WTC11 (cell line): Measurements from ENCODE around the gene LGR6. TPM values are rescaled to one million over a fixed set of nuclear protein-coding genes. Genes with fewer than 3 reads are reported as not detected.

Experiments
- ATAC-seq: fragments of 200-7000 bp; cut with Tn5 transposase; 2 replicates; pipeline ENCODE4 v1.10.0; 2021; ENCODE audit warnings: mild to moderate bottlenecking, moderate library complexity
- CTCF ChIA-PET: fragments of 300-600 bp; sonication (Branson Sonifier 250); formaldehyde crosslinking; loops from one replicate; lab custom pipeline; 2021; ENCODE audit warnings: antibody characterized with exemption; lab: Charles Lee
- POLR2A ChIA-PET: fragments of 350-600 bp; sonication (Branson Sonifier 250); formaldehyde crosslinking; loops from one replicate; lab custom pipeline; 2021; ENCODE audit warnings: antibody characterized with exemption; lab: Charles Lee
- DNase-seq: peaks from one replicate; pipeline ENCODE4 v3.0.0; 2021; ENCODE audit warnings: low spot score
- H3K27ac Mint-ChIP-seq: 2 replicates; pipeline ENCODE4 v1.8.0; 2021; ENCODE audit warnings: mixed read lengths
- H3K27me3 Mint-ChIP-seq: 2 replicates; pipeline ENCODE4 v1.8.0; 2021; ENCODE audit warnings: low read depth, mild to moderate bottlenecking, moderate library complexity, mixed read lengths
- H3K36me3 Mint-ChIP-seq: 2 replicates; pipeline ENCODE4 v1.8.0; 2021; ENCODE audit warnings: mixed read lengths
- H3K4me1 Mint-ChIP-seq: 2 replicates; pipeline ENCODE4 v1.8.0; 2022; ENCODE audit warnings: mixed read lengths
- H3K4me3 Mint-ChIP-seq: 2 replicates; pipeline ENCODE4 v1.8.0; 2021; ENCODE audit warnings: mild to moderate bottlenecking, moderate library complexity, mixed read lengths
- H3K9me3 Mint-ChIP-seq: 2 replicates; pipeline ENCODE4 v1.8.0; 2021; ENCODE audit warnings: mixed read lengths
- AFF4 ChIP-seq: sonication (generic); formaldehyde crosslinking; IDR thresholded peaks from 2 replicates; pipeline ENCODE4 v1.8.1; 2023; ENCODE audit warnings: mild to moderate bottlenecking, missing genetic modification reagents, borderline replicate concordance
- ATF1 ChIP-seq: sonication (generic); formaldehyde crosslinking; IDR thresholded peaks from 2 replicates; pipeline ENCODE4 v1.8.1; 2023; ENCODE audit warnings: mild to moderate bottlenecking, moderate library complexity, missing genetic modification reagents
- ETV6 ChIP-seq: sonication (generic); formaldehyde crosslinking; IDR thresholded peaks from 2 replicates; pipeline ENCODE4 v1.8.1; 2022; ENCODE audit warnings: mild to moderate bottlenecking, missing genetic modification reagents
- GABPB1 ChIP-seq: sonication (generic); formaldehyde crosslinking; IDR thresholded peaks from 2 replicates; pipeline ENCODE4 v1.8.1; 2023; ENCODE audit warnings: mild to moderate bottlenecking, missing genetic modification reagents
- GTF2I ChIP-seq: fragments of 250-450 bp; sonication (Bioruptor Pico); conservative IDR thresholded peaks from 2 replicates; pipeline ENCODE4 v1.4.0; 2021; ENCODE audit warnings: mild to moderate bottlenecking
- IRF2 ChIP-seq: sonication (generic); formaldehyde crosslinking; IDR thresholded peaks from 2 replicates; pipeline ENCODE4 v1.8.0; 2022; ENCODE audit warnings: low read depth, missing genetic modification reagents, borderline replicate concordance
- MAX ChIP-seq: sonication (generic); formaldehyde crosslinking; IDR thresholded peaks from 2 replicates; pipeline ENCODE4 v1.8.0; 2022; ENCODE audit warnings: mild to moderate bottlenecking, missing genetic modification reagents
- NR2C2 ChIP-seq: sonication (generic); formaldehyde crosslinking; IDR thresholded peaks from 2 replicates; pipeline ENCODE4 v1.8.0; 2022; ENCODE audit warnings: mild to moderate bottlenecking, missing genetic modification reagents
- RORB ChIP-seq: fragments of 250-450 bp; sonication (Bioruptor Pico); IDR thresholded peaks from 2 replicates; pipeline ENCODE4 v1.9.0; 2021; ENCODE audit warnings: mild to moderate bottlenecking
- SOX15 ChIP-seq: fragments of 250-450 bp; sonication (Bioruptor Pico); IDR thresholded peaks from 2 replicates; pipeline ENCODE4 v1.9.0; 2021; ENCODE audit warnings: mild to moderate bottlenecking
- TEAD4 ChIP-seq: sonication (generic); formaldehyde crosslinking; IDR thresholded peaks from 2 replicates; pipeline ENCODE4 v1.8.0; 2022; ENCODE audit warnings: mild to moderate bottlenecking, missing genetic modification reagents
- ZNF317 ChIP-seq: sonication (generic); formaldehyde crosslinking; IDR thresholded peaks from 2 replicates; pipeline ENCODE4 v1.8.1; 2023; ENCODE audit warnings: low read depth, mild to moderate bottlenecking, moderate library complexity, missing genetic modification reagents, borderline replicate concordance
- ZNF423 ChIP-seq: fragments of 250-450 bp; sonication (Bioruptor Pico); IDR thresholded peaks from 2 replicates; pipeline ENCODE4 v2.1.2; 2022; ENCODE audit warnings: mild to moderate bottlenecking, moderate library complexity
- total RNA-seq: library from RNA; stranded (reverse); gene quantifications from 3 replicates; pipeline ENCODE4 v1.2.3, GENCODE V29; 2021
- TF ChIP-seq, protein P1 (sequence below): sonication (generic); formaldehyde crosslinking; conservative IDR thresholded peaks from 2 replicates; pipeline ENCODE4 v1.8.1; 2022; ENCODE audit warnings: mild to moderate bottlenecking, missing genetic modification reagents
- TF ChIP-seq, protein P2 (sequence below): sonication (generic); formaldehyde crosslinking; IDR thresholded peaks from 2 replicates; pipeline ENCODE4 v1.8.1; 2022; ENCODE audit warnings: missing genetic modification reagents, borderline replicate concordance
- TF ChIP-seq, protein P3 (sequence below): sonication (generic); formaldehyde crosslinking; IDR thresholded peaks from 2 replicates; pipeline ENCODE4 v1.8.1; 2022; ENCODE audit warnings: low read depth, mild to moderate bottlenecking, moderate library complexity, missing genetic modification reagents, borderline replicate concordance
- TF ChIP-seq, protein P4 (sequence below): fragments of 250-450 bp; sonication (Bioruptor Pico); IDR thresholded peaks from 2 replicates; pipeline ENCODE4 v2.1.2; 2022; ENCODE audit warnings: mild to moderate bottlenecking, moderate library complexity

LGR6 gene
- total RNA-seq, 1 experiment from 2014 or later, result 1.1 TPM

DNA sequence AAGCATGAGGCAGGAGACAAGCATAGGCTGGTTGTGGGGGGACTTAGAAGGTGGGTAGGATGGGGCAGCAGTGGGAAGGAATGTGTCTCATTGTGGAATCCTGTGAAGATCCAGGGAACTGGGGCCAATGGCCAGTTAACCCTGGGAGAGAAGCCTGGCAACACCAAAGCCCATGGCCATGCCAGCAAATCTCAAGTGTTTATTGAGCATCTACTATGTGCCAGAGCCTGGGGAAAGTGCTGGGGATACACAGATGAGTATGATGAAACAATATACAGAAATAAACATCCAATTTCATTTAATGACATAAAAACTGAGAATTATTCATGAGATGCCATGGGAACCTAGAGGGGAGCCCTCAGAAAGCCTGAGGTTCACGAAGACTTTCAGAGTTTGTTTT is 17.4 kb downstream of the LGR6 start (continued):
- no peak for TF ChIP-seq AFF4
- no peak for TF ChIP-seq IRF2
- TF ChIP-seq RORB (CRISPR knock-in tag), result no peak
- no peak for TF ChIP-seq ZNF317 (CRISPR knock-in tag)
- TF ChIP-seq ATF1 (CRISPR knock-in tag), result no peak
- TF ChIP-seq, protein P1, sequence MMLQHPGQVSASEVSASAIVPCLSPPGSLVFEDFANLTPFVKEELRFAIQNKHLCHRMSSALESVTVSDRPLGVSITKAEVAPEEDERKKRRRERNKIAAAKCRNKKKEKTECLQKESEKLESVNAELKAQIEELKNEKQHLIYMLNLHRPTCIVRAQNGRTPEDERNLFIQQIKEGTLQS, result no peak
- TF ChIP-seq, protein P2, sequence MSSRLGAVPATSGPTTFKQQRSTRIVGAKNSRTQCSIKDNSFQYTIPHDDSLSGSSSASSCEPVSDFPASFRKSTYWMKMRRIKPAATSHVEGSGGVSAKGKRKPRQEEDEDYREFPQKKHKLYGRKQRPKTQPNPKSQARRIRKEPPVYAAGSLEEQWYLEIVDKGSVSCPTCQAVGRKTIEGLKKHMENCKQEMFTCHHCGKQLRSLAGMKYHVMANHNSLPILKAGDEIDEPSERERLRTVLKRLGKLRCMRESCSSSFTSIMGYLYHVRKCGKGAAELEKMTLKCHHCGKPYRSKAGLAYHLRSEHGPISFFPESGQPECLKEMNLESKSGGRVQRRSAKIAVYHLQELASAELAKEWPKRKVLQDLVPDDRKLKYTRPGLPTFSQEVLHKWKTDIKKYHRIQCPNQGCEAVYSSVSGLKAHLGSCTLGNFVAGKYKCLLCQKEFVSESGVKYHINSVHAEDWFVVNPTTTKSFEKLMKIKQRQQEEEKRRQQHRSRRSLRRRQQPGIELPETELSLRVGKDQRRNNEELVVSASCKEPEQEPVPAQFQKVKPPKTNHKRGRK (CRISPR knock-in tag), result no peak
- TF ChIP-seq, all 79 proteins: peak for 0

DNA sequence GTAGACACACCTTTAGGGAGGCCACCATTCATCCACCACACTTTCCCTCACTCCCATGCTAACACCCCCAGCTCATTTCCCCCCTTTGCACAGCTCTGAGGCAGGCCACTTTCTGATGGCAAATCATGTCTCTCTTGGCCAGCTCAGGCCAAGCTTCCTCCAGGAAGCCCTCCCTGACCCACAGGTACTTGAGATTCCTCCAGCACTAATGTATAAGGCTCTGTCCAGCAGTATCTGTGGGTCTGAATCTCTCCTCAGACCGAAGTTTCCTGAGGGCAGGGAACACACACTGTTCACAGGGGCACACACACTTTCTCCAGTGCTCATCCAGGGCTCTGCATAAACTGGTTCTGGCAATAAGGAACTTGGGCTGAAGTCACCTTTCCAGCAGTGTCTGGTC is 19.2 kb downstream of the LGR6 start:
- H3K9me3 Mint-ChIP-seq, result no peaks in the 10 kb centered on the region
- H3K36me3 Mint-ChIP-seq, result no peaks in the 10 kb centered on the region
- H3K4me3 Mint-ChIP-seq, result no peak overlapping the region
- ATAC-seq (no peak), DNase-seq (no peak)
- CTCF ChIA-PET, result interaction anchor here (0.7 to 8.0 kb wide), 19 partner anchors 10 to 117 kb away, joined by 3 to 76 read pairs (median 7); partner anchors contain the start of gene LGR6
- POLR2A ChIA-PET, result no interaction called here
- peaks cover 17% of the 10 kb centered on the region for H3K4me1 Mint-ChIP-seq
- no peak overlapping the region for H3K27ac Mint-ChIP-seq
- no peak for TF ChIP-seq ETV6 (CRISPR knock-in tag)
- TF ChIP-seq, protein P3, sequence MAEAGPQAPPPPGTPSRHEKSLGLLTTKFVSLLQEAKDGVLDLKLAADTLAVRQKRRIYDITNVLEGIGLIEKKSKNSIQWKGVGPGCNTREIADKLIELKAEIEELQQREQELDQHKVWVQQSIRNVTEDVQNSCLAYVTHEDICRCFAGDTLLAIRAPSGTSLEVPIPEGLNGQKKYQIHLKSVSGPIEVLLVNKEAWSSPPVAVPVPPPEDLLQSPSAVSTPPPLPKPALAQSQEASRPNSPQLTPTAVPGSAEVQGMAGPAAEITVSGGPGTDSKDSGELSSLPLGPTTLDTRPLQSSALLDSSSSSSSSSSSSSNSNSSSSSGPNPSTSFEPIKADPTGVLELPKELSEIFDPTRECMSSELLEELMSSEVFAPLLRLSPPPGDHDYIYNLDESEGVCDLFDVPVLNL (CRISPR knock-in tag), result no peak
- TF ChIP-seq NR2C2 (CRISPR knock-in tag), result no peak
- TF ChIP-seq GABPB1 (CRISPR knock-in tag), result no peak
- no peak for TF ChIP-seq ZNF423 (CRISPR knock-in tag)
- TF ChIP-seq, protein P4, sequence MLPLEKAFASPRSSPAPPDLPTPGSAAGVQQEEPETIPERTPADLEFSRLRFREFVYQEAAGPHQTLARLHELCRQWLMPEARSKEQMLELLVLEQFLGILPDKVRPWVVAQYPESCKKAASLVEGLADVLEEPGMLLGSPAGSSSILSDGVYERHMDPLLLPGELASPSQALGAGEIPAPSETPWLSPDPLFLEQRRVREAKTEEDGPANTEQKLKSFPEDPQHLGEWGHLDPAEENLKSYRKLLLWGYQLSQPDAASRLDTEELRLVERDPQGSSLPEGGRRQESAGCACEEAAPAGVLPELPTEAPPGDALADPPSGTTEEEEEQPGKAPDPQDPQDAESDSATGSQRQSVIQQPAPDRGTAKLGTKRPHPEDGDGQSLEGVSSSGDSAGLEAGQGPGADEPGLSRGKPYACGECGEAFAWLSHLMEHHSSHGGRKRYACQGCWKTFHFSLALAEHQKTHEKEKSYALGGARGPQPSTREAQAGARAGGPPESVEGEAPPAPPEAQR, result no peak
- TF ChIP-seq TEAD4 (CRISPR knock-in tag), result no peak
- peaks cover 19% of the 10 kb centered on the region for H3K27me3 Mint-ChIP-seq

GRCh38 chr1:202213361-202214088 is 19.9 kb downstream of the LGR6 start:
- DNase-seq, result peak; percentile 69
- ATAC-seq, result peak; percentile 90
- no peaks in the 10 kb centered on the region for H3K9me3 Mint-ChIP-seq
- peaks cover 18% of the 10 kb centered on the region for H3K4me1 Mint-ChIP-seq
- ChIA-PET CTCF (interaction anchor here (0.7 to 8.0 kb wide), 23 partner anchors 7 to 116 kb away, joined by 3 to 76 read pairs (median 7); partner anchors contain the start of gene LGR6), POLR2A (interaction anchor here (0.6 kb wide), 1 partner anchor 197 kb away, joined by 7 read pairs; no protein-coding TSS in a partner anchor)
- peaks cover 20% of the 10 kb centered on the region for H3K27me3 Mint-ChIP-seq
- H3K27ac Mint-ChIP-seq, result no peak overlapping the region
- TF ChIP-seq ZNF423 (CRISPR knock-in tag) (0 out of 2 replicates have a peak, but pooled peaks have one; percentile 26), GTF2I (CRISPR knock-in tag) (peak; percentile 90), MAX (CRISPR knock-in tag) (peak; percentile 27; the same call in 1 of the 2 replicates), SOX15 (no peak)
- H3K36me3 Mint-ChIP-seq, result no peaks in the 10 kb centered on the region
- H3K4me3 Mint-ChIP-seq, result peak overlapping the region; percentile 87
